Measurements from ENCODE around the gene AHCYL2. TPM values are rescaled to one million over a fixed set of nuclear protein-coding genes. Genes with fewer than 3 reads are reported as not detected.

AHCYL2 gene
- total and polyA plus RNA-seq, 2 experiments from 2014 or later = 7.8 to 29.4 TPM

- peaks cover 61% of the 10 kb centered on the region for H3K79me2 ChIP-seq (replicated peaks; ENCODE audit: insufficient read depth)
- no peaks in the 10 kb centered on the region for H3F3A ChIP-seq (replicated peaks; ENCODE audit: low read depth)
- H3K9me2 ChIP-seq (ENCODE audit: insufficient read depth) = no peaks in the 10 kb centered on the region
- H3K36me3 Mint-ChIP-seq (ENCODE audit: low read depth) = no peaks in the 10 kb centered on the region
- ATAC-seq (no peak), DNase-seq (ENCODE audit: low spot score) (no peak)
- peaks cover 35% of the 10 kb centered on the region for H3K4me1 ChIP-seq (ENCODE audit: insufficient read depth)
- no peak overlapping the region for H3K27ac Mint-ChIP-seq
- H3K36me3 ChIP-seq (ENCODE audit: insufficient read depth) = no peaks in the 10 kb centered on the region
- H3K27me3 ChIP-seq (ENCODE audit: insufficient read depth) = no peaks in the 10 kb centered on the region
- peaks cover 7% of the 10 kb centered on the region for H3K27me3 Mint-ChIP-seq (ENCODE audit: insufficient read depth, low read depth, poor library complexity)
- H3K4me1 Mint-ChIP-seq = peaks cover 43% of the 10 kb centered on the region
- H3K4me3 ChIP-seq = no peak overlapping the region
- no peaks in the 10 kb centered on the region for H3K9me3 Mint-ChIP-seq
- no peak overlapping the region for H3K4me3 Mint-ChIP-seq
- no peak overlapping the region for H2AFZ ChIP-seq
- no peaks in the 10 kb centered on the region; the same call in 1 of the 2 replicates for H4K20me1 ChIP-seq (replicated peaks; ENCODE audit: insufficient read depth)
- H3K27ac ChIP-seq (ENCODE audit: low read depth) = no peak overlapping the region
- TF ChIP-seq ZNF331 (CRISPR knock-in tag; IDR thresholded peaks at IDR 0.05; ENCODE audit: low read depth) = no peak
- no peak for TF ChIP-seq CTCF (conservative IDR thresholded peaks at IDR 0.05; ENCODE audit: low read depth in 2 of 2)
- TF ChIP-seq ETS1 (IDR thresholded peaks at IDR 0.05) = no peak
- no peak for TF ChIP-seq JUNB (IDR thresholded peaks at IDR 0.05; ENCODE audit: unreplicated experiment)
- no peak for TF ChIP-seq EZH2phosphoT487 (IDR thresholded peaks at IDR 0.05; ENCODE audit: unreplicated experiment)
- no peak for TF ChIP-seq ZNF114 (CRISPR knock-in tag; IDR thresholded peaks at IDR 0.05)
- no peak for TF ChIP-seq STAT1 (IDR thresholded peaks at IDR 0.05; ENCODE audit: unreplicated experiment)
- TF ChIP-seq REST (IDR thresholded peaks at IDR 0.05; ENCODE audit: unreplicated experiment) = no peak
- TF ChIP-seq NANOG (IDR thresholded peaks at IDR 0.05; ENCODE audit: borderline replicate concordance) = no peak
- no peak for TF ChIP-seq EZH2 (IDR thresholded peaks at IDR 0.05; ENCODE audit: low read depth, unreplicated experiment)
- no peak for TF ChIP-seq POLR2AphosphoS5 (IDR thresholded peaks at IDR 0.05; ENCODE audit: low read depth)
- TF ChIP-seq ZNF462 (CRISPR knock-in tag; IDR thresholded peaks at IDR 0.05) = no peak
- TF ChIP-seq CREB1 (CRISPR knock-in tag; IDR thresholded peaks at IDR 0.05; ENCODE audit: low read depth) = no peak
- no peak overlapping the region for H3K4me2 ChIP-seq
These were observed 31.4 kb downstream of the AHCYL2 start for GRCh38 chr7:129256221-129256620.

Measured in GM23338 (cell line).